Adrenal gland (tissue), 12 donors: ENCODE measurements around the gene ZFHX3. TPM values are rescaled to one million over a fixed set of nuclear protein-coding genes. Genes with fewer than 3 reads are reported as not detected.

Experiments used
- DNase-seq, 7 donors: peaks; one replicate each; pipeline ENCODE4 v3.0.0-alpha.2; 2019 to 2020
- H3K27ac ChIP-seq, 5 donors: fragments of 200-600 bp; sonication (generic) in 4 of 5; 1 replicate in 3 of 5; 2 replicates in 2 of 5; pipeline versions ENCODE4 v1.5.1 to v1.8.0; 2016 to 2020; ENCODE audit warnings: mild to moderate bottlenecking in 1 of 5
- H3K27me3 ChIP-seq: fragments of 200-600 bp; 2 replicates; pipeline ENCODE4 v1.8.0; 2021
- H3K36me3 ChIP-seq, 2 donors: fragments of 200-600 bp; replicated peaks in 1 of 2; 1 replicate in 1 of 2; 2 replicates in 1 of 2; pipeline versions ENCODE4 v1.5.1 to v1.8.0; 2018 to 2022
- H3K4me1 ChIP-seq, 2 donors: fragments of 200-600 bp; replicated peaks in 1 of 2; 1 replicate in 1 of 2; 2 replicates in 1 of 2; pipeline versions ENCODE4 v1.5.1 to v1.8.0; 2018 to 2021
- H3K4me3 ChIP-seq, 4 donors: fragments of 200-600 bp; sonication (generic) in 3 of 4; one replicate each; pipeline ENCODE4 v1.5.1; 2016 to 2018
- H3K9me3 ChIP-seq, 3 donors: fragments of 200-600 bp; sonication (generic) in 1 of 3; replicated peaks in 1 of 3; 1 replicate in 2 of 3; 2 replicates in 1 of 3; pipeline versions ENCODE4 v1.5.1 to v1.8.0; 2016 to 2021
- CTCF ChIP-seq, 6 experiments: fragments of 450-650 bp in 4 of 6; fragments of 200-600 bp in 2 of 6; sonication (generic) in 1 of 6; IDR thresholded peaks; 1 replicate in 5 of 6; 2 replicates in 1 of 6; pipeline versions ENCODE4 v1.5.1 to v1.8.0; 2016 to 2021; ENCODE audit warnings: antibody characterized with exemption in 6 of 6, mild to moderate bottlenecking in 2 of 6, moderate library complexity in 1 of 6
- POLR2A ChIP-seq, 2 donors: fragments of 450-650 bp; IDR thresholded peaks; one replicate each; pipeline ENCODE4 v1.6.1; 2017; ENCODE audit warnings: antibody characterized with exemption in 2 of 2, mild to moderate bottlenecking in 2 of 2, moderate library complexity in 1 of 2
- WGBS, 4 donors: extraction: QIAGEN DNeasy Blood & Tissue Kit in 2 of 4; methylation state at CpG; one replicate each; pipeline versions ENCODE4 v1.1.5 to v1.1.7; 2013 to 2017; 5-methylcytosine and 5-hydroxymethylcytosine counted together
- intact Hi-C, 2 donors: fragments of 100-400 bp; cut with DNase I; formaldehyde crosslinking; loops; one replicate each; pipeline versions ENCODE4 v1.14.1 to v1.15.0; 2022 to 2023
- polyA plus RNA-seq, 3 donors: library from polyadenylated mRNA; stranded (reverse); fragments of 200-250 nt in 2 of 3; fragments of 350-450 nt in 1 of 3; fragmentation: Illumina TruSeq in 1 of 3; extraction: RNeasy Lipid Tissue Mini Kit (QIAGEN cat#74804) in 1 of 3; gene quantifications; one replicate each; pipeline ENCODE4 v1.2.3, GENCODE V29; 2013 to 2014
- total RNA-seq, 9 donors: library from RNA; depleted of rRNA in 4 of 9; stranded (reverse); fragments of >200 nt in 4 of 9; fragments of 120-200 nt in 1 of 9; fragmentation: NEBNext Ultra II Directional in 1 of 9; extraction: Animal tissue kit (Norgen Biotek cat#: 25700) in 1 of 9; gene quantifications; one replicate each; pipeline versions ENCODE4 v1.1.0 to v1.2.4, GENCODE V29; 2013 to 2023
- donor health status: healthy with polysubstance abuse.
- donor health status: Bipolar disorder and iron deficiency.
- donor health status: DM: yes; HTN: yes; CAD: no.
- donor health status: DM: no; HTN: no; CAD: no.
- donor health status: DM: no; HTN: no; CAD: no.
- donor health status: DM: yes; HTN: yes; CAD: no.

Gene ZFHX3
- total and polyA plus RNA-seq, 12 donors = 2.4 to 31.6 (median 19.3) TPM

GRCh38 chr16:72905581-72905980, 142.3 kb downstream of the ZFHX3 start:
- WGBS, 4 donors = 84 to 94% (median 89%) methylated on average over 4 of the region's 4 CpGs
- no peak overlapping the region for H3K4me3 ChIP-seq
- H3K27ac ChIP-seq = no peak overlapping the region
- H3K36me3 ChIP-seq = no peaks in the 10 kb centered on the region
- intact Hi-C loops = no loop called here
- TF ChIP-seq POLR2A (IDR thresholded peaks at IDR 0.05) = no peak
- no peak for TF ChIP-seq CTCF (IDR thresholded peaks at IDR 0.05)
- no peak for DNase-seq
- no peaks in the 10 kb centered on the region for H3K9me3 ChIP-seq
- H3K4me1 ChIP-seq = peaks cover 10 to 11% of the 10 kb centered on the region in 2 donors
- no peaks in the 10 kb centered on the region for H3K27me3 ChIP-seq

GRCh38 chr16:72903176-72903575, 144.8 kb downstream of the ZFHX3 start:
- H3K27ac ChIP-seq = no peak overlapping the region
- intact Hi-C loops = no loop called here
- no peaks in the 10 kb centered on the region for H3K27me3 ChIP-seq
- no peaks in the 10 kb centered on the region for H3K9me3 ChIP-seq
- WGBS, 4 donors = 83 to 92% (median 91%) methylated on average over 5 to 6 of the region's 6 CpGs
- no peaks in the 10 kb centered on the region for H3K36me3 ChIP-seq
- H3K4me3 ChIP-seq = no peak overlapping the region
- TF ChIP-seq CTCF (IDR thresholded peaks at IDR 0.05) = no peak
- TF ChIP-seq POLR2A (IDR thresholded peaks at IDR 0.05) = no peak
- no peak for DNase-seq
- H3K4me1 ChIP-seq = peaks cover 1 to 6% of the 10 kb centered on the region in 2 donors

- peaks cover 4 to 13% of the 10 kb centered on the region in 2 donors for H3K4me1 ChIP-seq
- intact Hi-C loops = no loop called here
- H3K4me3 ChIP-seq = no peak overlapping the region
- H3K27me3 ChIP-seq = no peaks in the 10 kb centered on the region
- no peaks in the 10 kb centered on the region for H3K36me3 ChIP-seq
- no peaks in the 10 kb centered on the region for H3K9me3 ChIP-seq
- no peak for TF ChIP-seq CTCF (IDR thresholded peaks at IDR 0.05)
- no peak for TF ChIP-seq POLR2A (IDR thresholded peaks at IDR 0.05)
- no peak for DNase-seq
- WGBS, 4 donors = 87 to 93% (median 92%) methylated on average over 7 of the region's 7 CpGs
- no peak overlapping the region for H3K27ac ChIP-seq
These were observed 145.7 kb downstream of the ZFHX3 start for GRCh38 chr16:72902206-72902605.

GRCh38 chr16:72901000-72901627, 146.8 kb downstream of the ZFHX3 start:
- WGBS, 4 donors = 82 to 93% (median 90%) methylated on average over 14 of the region's 14 CpGs
- Histone ChIP-seq H3K9me3 (no peaks in the 10 kb centered on the region), H3K27ac (no peak overlapping the region), H3K4me1 (peaks cover 4 to 15% of the 10 kb centered on the region in 2 donors), H3K27me3 (no peaks in the 10 kb centered on the region), H3K36me3 (no peaks in the 10 kb centered on the region), H3K4me3 (no peak overlapping the region)
- no peak for DNase-seq
- TF ChIP-seq POLR2A (IDR thresholded peaks at IDR 0.05) (no peak), CTCF (IDR thresholded peaks at IDR 0.05) (no peak)
- intact Hi-C loops = no loop called here
